Esophagus muscularis mucosa (tissue), 4 donors: ENCODE results near the gene ZNF786.

ENCODE experiments used
- EP300 ChIP-seq: sonication (generic); formaldehyde crosslinking; IDR thresholded peaks from one replicate; pipeline ENCODE4 v1.6.1; 2017; ENCODE audit warnings: antibody characterized with exemption
- POLR2A ChIP-seq: fragments of 450-650 bp; IDR thresholded peaks from one replicate; pipeline ENCODE4 v1.6.1; 2017; ENCODE audit warnings: antibody characterized with exemption, moderate library complexity, mild to moderate bottlenecking, low read depth
- POLR2AphosphoS5 ChIP-seq, 2 donors: sonication (generic); formaldehyde crosslinking; IDR thresholded peaks; one replicate each; pipeline ENCODE4 v1.6.1; 2017; ENCODE audit warnings: antibody characterized with exemption in 2 of 2
- TF ChIP-seq, protein P1 (sequence below), 3 experiments: fragments of 200-600 bp in 2 of 3; fragments of 450-650 bp in 1 of 3; sonication (generic) in 2 of 3; IDR thresholded peaks; one replicate each; pipeline ENCODE4 v1.5.1; 2017 to 2019; ENCODE audit warnings: antibody characterized with exemption in 3 of 3, mild to moderate bottlenecking in 2 of 3, moderate library complexity in 1 of 3

DNA sequence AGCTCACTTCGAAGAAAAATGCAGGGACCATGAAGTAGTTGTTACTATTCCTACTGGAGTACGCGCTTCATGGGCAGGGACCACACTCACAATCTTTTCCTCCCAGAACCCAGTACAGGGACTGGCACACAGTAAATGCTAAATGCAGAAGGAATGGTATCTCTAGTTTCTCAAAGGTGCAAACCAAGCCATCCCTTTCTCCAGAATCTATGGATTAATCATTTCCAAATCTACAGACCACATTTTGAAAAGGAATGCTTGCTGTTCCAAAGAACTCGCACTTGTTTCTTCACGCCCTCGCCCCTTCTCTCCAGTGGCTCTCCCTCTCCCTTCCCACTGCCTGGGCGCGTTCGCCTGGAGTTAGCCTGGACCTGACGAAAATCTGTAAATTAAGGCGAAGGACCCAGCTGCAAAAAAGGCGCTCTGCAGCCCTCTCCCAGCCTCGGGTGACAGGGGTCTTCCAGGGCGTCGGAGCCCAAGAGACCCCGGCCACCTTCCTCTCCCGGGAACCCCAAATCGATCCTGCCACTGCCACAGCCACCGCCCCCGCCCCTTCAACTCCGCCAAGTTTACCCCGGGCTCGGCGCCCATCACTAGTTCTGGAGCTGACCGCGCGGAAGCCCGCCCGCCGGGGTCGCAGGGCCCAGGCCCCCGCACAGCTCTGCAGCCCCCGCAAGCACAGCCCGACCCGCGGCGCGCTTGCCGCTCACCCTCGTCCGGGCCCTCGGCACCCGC is 62.7 kb downstream of the ZNF786 start:
- TF ChIP-seq, protein P1, sequence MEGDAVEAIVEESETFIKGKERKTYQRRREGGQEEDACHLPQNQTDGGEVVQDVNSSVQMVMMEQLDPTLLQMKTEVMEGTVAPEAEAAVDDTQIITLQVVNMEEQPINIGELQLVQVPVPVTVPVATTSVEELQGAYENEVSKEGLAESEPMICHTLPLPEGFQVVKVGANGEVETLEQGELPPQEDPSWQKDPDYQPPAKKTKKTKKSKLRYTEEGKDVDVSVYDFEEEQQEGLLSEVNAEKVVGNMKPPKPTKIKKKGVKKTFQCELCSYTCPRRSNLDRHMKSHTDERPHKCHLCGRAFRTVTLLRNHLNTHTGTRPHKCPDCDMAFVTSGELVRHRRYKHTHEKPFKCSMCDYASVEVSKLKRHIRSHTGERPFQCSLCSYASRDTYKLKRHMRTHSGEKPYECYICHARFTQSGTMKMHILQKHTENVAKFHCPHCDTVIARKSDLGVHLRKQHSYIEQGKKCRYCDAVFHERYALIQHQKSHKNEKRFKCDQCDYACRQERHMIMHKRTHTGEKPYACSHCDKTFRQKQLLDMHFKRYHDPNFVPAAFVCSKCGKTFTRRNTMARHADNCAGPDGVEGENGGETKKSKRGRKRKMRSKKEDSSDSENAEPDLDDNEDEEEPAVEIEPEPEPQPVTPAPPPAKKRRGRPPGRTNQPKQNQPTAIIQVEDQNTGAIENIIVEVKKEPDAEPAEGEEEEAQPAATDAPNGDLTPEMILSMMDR (IDR thresholded peaks at IDR 0.05): no peak
- TF ChIP-seq POLR2AphosphoS5 (IDR thresholded peaks at IDR 0.05) (no peak), POLR2A (no peak), EP300 (no peak)
